DMS53 (cell line): ENCODE results near the gene RAB7A.

Source experiments
- DNase-seq: peaks from one replicate; lab custom pipeline; 2025; lab: John Stamatoyannopoulos, UW

RAB7A gene

GRCh38 chr3:128849911-128850455 is 124.0 kb downstream of the RAB7A start:
- DNase-seq, result peak; percentile 6

DNA sequence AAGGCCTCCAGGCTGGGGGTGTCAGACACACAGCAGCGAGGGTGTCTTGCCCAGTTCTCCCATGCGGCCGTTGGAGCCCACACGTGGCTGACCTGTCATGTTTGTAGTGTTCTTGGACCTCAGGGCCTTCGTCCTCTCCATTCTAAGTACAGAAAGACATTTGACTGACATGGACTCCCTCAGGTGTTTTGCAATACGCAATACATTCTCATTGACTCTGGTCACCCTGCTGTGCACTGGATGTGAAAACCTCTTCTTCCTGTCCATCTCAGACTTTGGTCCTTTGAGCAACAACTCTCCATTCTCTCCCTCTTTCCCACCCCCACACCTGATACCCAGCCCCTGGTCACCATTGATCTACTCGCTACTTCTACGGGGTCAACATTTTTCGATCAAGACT is 124.6 kb downstream of the RAB7A start:
- DNase-seq, result no peak

- DNase-seq, result no peak
These were observed 125.6 kb downstream of the RAB7A start for GRCh38 chr3:128851601-128852000.

GRCh38 chr3:128853826-128854225 is 127.8 kb downstream of the RAB7A start:
- no peak for DNase-seq

- no peak for DNase-seq
These were observed 128.5 kb downstream of the RAB7A start for GRCh38 chr3:128854475-128854874.

GRCh38 chr3:128855569-128855968 is 129.6 kb downstream of the RAB7A start:
- DNase-seq, result no peak

DNA sequence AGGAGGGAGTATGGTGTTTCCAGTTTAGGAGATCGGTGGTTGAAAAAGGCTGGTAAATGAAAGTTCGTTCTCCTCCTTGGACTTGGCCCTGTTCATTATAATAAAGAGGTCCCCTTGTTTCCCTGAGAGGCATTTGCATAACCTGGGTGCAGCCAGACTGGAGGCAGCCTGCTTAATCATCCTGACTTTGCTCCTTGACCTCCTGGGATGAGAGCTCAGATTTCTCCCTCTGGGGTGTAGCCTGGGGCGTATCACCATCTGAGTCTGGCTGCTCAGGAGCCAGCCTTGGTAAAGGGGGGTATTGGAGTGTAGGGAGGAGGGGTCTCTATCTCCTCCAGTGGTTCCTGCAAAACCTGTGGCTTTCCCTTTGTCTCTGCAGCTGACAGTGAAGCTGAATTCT is 132.2 kb downstream of the RAB7A start:
- DNase-seq, result no peak

DNA sequence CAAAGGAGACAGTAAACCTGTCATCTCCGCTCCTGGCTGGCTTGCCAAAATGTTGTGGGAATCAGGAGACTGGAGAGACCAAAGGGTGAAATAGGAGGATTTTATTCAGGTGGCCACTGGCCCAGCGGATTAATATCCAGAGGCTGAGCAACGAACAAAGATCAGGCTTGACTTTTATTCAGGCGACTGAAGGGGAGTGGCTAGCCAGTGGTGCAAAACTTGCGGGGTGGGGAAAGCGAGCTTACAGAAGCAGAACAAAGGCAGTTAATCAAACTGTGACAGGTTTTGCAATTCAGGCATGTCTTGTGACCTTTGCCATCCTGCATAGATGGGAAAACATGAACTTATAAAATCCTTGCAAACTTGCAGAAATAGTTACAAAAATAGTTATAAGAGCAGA is 133.6 kb downstream of the RAB7A start:
- peak; percentile 27 for DNase-seq

GRCh38 chr3:128861491-128861890 is 135.5 kb downstream of the RAB7A start:
- no peak for DNase-seq

DNA sequence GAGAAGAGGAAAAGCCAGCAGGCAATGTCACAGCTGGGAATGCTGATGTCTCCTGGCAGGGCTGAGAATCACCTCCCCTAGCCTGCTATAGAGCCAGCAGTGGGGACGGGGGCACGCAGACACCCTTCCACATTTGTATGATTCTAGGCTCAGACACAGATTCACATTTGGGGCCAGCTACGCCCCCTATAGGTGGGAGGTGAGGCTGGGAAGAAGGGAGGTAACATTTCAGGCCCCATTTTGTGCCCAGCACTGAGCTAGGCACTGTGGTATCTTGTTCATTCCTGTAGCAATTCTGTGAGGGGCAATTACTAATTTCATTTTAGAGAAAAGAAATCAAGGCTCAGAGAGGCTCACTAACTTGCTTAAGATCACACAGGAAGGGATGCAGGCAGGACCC is 137.6 kb downstream of the RAB7A start:
- no peak for DNase-seq
